ENCODE measurements around the gene HTR4. TPM values are rescaled to one million over a fixed set of nuclear protein-coding genes. Genes with fewer than 3 reads are reported as not detected.

Gene HTR4
- polyA plus RNA-seq, 1 experiment: not detected

- no peak overlapping the region for H3K4me3 ChIP-seq (ENCODE audit: low read depth, low read length)
- CTCF ChIA-PET: no interaction called here
- TF ChIP-seq CTCF (IDR thresholded peaks at IDR 0.05; ENCODE audit: insufficient read depth, low read depth, low read length): no peak
- no peaks in the 10 kb centered on the region for H3K27me3 ChIP-seq (ENCODE audit: control insufficient read depth, insufficient read depth, low read length)
- no peak for DNase-seq (ENCODE audit: low read depth)
- no peaks in the 10 kb centered on the region for H3K36me3 ChIP-seq (ENCODE audit: control insufficient read depth, insufficient read depth, low read length)
- POLR2A ChIA-PET: no interaction called here
Measured at GRCh38 chr5:148645527-148645926, 8.8 kb downstream of the HTR4 start.

GRCh38 chr5:148641735-148642134, 12.6 kb downstream of the HTR4 start:
- no peak for TF ChIP-seq CTCF (IDR thresholded peaks at IDR 0.05; ENCODE audit: insufficient read depth, low read depth, low read length)
- no peak for DNase-seq (ENCODE audit: low read depth)
- ChIA-PET CTCF (interaction anchor here (0.6 kb wide), 1 partner anchor 15 kb away, joined by 3 read pairs; no protein-coding TSS in a partner anchor), POLR2A (no interaction called here)
- no peaks in the 10 kb centered on the region for H3K27me3 ChIP-seq (ENCODE audit: control insufficient read depth, insufficient read depth, low read length)
- H3K4me3 ChIP-seq (ENCODE audit: low read depth, low read length): no peak overlapping the region
- no peaks in the 10 kb centered on the region for H3K36me3 ChIP-seq (ENCODE audit: control insufficient read depth, insufficient read depth, low read length)

- ChIA-PET POLR2A (no interaction called here), CTCF (interaction anchor here (0.6 to 0.7 kb wide), 2 partner anchors 141 to 181 kb away, joined by 3 read pairs; no protein-coding TSS in a partner anchor)
- no peak for TF ChIP-seq CTCF (IDR thresholded peaks at IDR 0.05; ENCODE audit: insufficient read depth, low read depth, low read length)
- Histone ChIP-seq H3K27me3 (ENCODE audit: control insufficient read depth, insufficient read depth, low read length) (no peaks in the 10 kb centered on the region), H3K4me3 (ENCODE audit: low read depth, low read length) (no peak overlapping the region), H3K36me3 (ENCODE audit: control insufficient read depth, insufficient read depth, low read length) (no peaks in the 10 kb centered on the region)
- no peak for DNase-seq (ENCODE audit: low read depth)
Measured at GRCh38 chr5:148640471-148640870, 13.9 kb downstream of the HTR4 start.

- Histone ChIP-seq H3K27me3 (ENCODE audit: control insufficient read depth, insufficient read depth, low read length) (no peaks in the 10 kb centered on the region), H3K36me3 (ENCODE audit: control insufficient read depth, insufficient read depth, low read length) (no peaks in the 10 kb centered on the region), H3K4me3 (ENCODE audit: low read depth, low read length) (no peak overlapping the region)
- CTCF ChIA-PET: no interaction called here
- no peak for TF ChIP-seq CTCF (IDR thresholded peaks at IDR 0.05; ENCODE audit: insufficient read depth, low read depth, low read length)
- DNase-seq (ENCODE audit: low read depth): no peak
- POLR2A ChIA-PET: no interaction called here
Measured at GRCh38 chr5:148639081-148639480, 15.2 kb downstream of the HTR4 start.

- Histone ChIP-seq H3K36me3 (ENCODE audit: control insufficient read depth, insufficient read depth, low read length) (no peaks in the 10 kb centered on the region), H3K27me3 (ENCODE audit: control insufficient read depth, insufficient read depth, low read length) (0 out of 2 replicates have a peak, but pooled peaks cover 3% of the 10 kb centered on the region), H3K4me3 (ENCODE audit: low read depth, low read length) (no peak overlapping the region)
- no peak for TF ChIP-seq CTCF (IDR thresholded peaks at IDR 0.05; ENCODE audit: insufficient read depth, low read depth, low read length)
- no peak for DNase-seq (ENCODE audit: low read depth)
- ChIA-PET CTCF (no interaction called here), POLR2A (no interaction called here)
Measured at GRCh38 chr5:148636353-148636752, 18.0 kb downstream of the HTR4 start.

Measured in BJ (cell line).